PFSK-1 (cell line): ENCODE data around the gene IQGAP3.

Source experiments
- FOXP2 ChIP-seq: optimal IDR thresholded peaks from 2 replicates; pipeline ENCODE3; 2011; ENCODE audit warnings: borderline replicate concordance, control low read depth, inconsistent platforms; ENCODE audit not compliant: insufficient read depth; ENCODE audit errors: extremely low read length, extremely low read depth
- POLR2AphosphoS5 ChIP-seq: IDR thresholded peaks from 2 replicates; pipeline ENCODE4 v1.6.1; 2012; ENCODE audit warnings: low read depth, mild to moderate bottlenecking, control low read depth, low read length, moderate library complexity
- SIN3A ChIP-seq: IDR thresholded peaks from 2 replicates; pipeline ENCODE4 v1.6.1; 2012; ENCODE audit warnings: mild to moderate bottlenecking, low read length, moderate library complexity, borderline replicate concordance; ENCODE audit not compliant: insufficient read depth
- TAF1 ChIP-seq: IDR thresholded peaks from 2 replicates; pipeline ENCODE4 v1.6.1; 2012; ENCODE audit warnings: low read length, control low read depth, borderline replicate concordance; ENCODE audit not compliant: insufficient read depth
- TF ChIP-seq, protein P1 (sequence below), 2 experiments: IDR thresholded peaks; 2 replicates each; pipeline versions ENCODE4 v1.6.1 to v1.8.0; 2011 to 2012; ENCODE audit warnings: low read depth in 2 of 2, low read length in 2 of 2, control low read depth in 1 of 2, inconsistent platforms in 1 of 2, mild to moderate bottlenecking in 1 of 2, moderate library complexity in 1 of 2; ENCODE audit not compliant: insufficient read depth in 1 of 2

Gene IQGAP3

DNA sequence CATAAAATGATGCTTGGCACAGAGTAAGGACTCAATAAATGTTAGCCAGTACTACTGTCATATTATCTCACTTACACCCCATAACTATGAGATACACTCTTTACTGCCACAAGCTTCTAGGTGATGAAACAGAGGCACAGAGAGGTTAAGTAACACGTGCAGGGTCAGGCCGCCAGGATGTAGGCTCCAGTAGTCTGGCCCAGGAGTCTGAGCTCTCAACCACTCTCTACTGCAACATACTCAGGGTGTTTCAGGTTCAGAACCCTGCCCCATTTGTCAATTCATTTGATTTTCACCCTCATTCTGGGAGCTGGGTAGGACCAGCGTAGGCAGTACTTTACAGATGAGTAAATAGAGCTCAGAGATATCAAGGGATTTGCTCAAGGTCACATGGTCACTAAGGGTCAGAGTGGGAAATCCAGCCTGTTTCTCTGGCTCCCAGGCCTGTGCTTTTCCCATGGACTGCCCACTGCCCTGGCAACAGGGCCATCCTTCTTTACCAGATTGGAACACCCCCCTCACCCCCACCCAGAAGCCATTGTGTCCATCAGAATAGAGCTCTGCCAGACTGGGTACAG lies 21.2 kb downstream of the IQGAP3 start:
- TF ChIP-seq, protein P1, sequence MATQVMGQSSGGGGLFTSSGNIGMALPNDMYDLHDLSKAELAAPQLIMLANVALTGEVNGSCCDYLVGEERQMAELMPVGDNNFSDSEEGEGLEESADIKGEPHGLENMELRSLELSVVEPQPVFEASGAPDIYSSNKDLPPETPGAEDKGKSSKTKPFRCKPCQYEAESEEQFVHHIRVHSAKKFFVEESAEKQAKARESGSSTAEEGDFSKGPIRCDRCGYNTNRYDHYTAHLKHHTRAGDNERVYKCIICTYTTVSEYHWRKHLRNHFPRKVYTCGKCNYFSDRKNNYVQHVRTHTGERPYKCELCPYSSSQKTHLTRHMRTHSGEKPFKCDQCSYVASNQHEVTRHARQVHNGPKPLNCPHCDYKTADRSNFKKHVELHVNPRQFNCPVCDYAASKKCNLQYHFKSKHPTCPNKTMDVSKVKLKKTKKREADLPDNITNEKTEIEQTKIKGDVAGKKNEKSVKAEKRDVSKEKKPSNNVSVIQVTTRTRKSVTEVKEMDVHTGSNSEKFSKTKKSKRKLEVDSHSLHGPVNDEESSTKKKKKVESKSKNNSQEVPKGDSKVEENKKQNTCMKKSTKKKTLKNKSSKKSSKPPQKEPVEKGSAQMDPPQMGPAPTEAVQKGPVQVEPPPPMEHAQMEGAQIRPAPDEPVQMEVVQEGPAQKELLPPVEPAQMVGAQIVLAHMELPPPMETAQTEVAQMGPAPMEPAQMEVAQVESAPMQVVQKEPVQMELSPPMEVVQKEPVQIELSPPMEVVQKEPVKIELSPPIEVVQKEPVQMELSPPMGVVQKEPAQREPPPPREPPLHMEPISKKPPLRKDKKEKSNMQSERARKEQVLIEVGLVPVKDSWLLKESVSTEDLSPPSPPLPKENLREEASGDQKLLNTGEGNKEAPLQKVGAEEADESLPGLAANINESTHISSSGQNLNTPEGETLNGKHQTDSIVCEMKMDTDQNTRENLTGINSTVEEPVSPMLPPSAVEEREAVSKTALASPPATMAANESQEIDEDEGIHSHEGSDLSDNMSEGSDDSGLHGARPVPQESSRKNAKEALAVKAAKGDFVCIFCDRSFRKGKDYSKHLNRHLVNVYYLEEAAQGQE (IDR thresholded peaks at IDR 0.05; ENCODE audit: insufficient read depth in 1 of 2, low read depth in 2 of 2, low read length in 2 of 2), result no peak
- TF ChIP-seq FOXP2 (no peak), SIN3A (no peak), POLR2AphosphoS5 (no peak), TAF1 (no peak)

GRCh38 chr1:156550346-156550745 lies 22.0 kb downstream of the IQGAP3 start:
- TF ChIP-seq POLR2AphosphoS5 (no peak), TAF1 (no peak)

- TF ChIP-seq, protein P1 (IDR thresholded peaks at IDR 0.05; ENCODE audit: insufficient read depth in 1 of 2, low read depth in 2 of 2, low read length in 2 of 2), result no peak
- TF ChIP-seq POLR2AphosphoS5 (no peak), SIN3A (no peak), TAF1 (no peak), FOXP2 (no peak)
Observed at GRCh38 chr1:156549831-156550230, 22.5 kb downstream of the IQGAP3 start.

DNA sequence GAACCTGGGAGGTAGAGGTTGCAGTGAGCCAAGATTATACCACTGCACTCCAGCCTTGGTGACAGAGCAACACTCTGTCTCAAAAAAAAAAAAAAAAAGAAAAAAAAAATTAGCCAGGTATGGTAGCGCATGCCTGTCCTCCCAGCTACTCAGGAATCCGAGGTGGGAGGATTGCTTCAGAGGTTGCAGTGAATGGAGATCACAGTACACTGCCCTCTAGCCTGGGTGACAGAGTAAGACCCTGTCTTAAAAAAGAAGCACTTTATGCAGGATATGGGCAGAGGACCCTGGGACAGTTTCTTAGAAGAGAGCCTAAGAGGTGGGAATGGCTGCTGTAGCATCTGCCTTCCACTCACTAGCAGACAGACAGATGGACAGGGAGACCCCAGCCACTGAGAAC lies 23.0 kb downstream of the IQGAP3 start:
- TF ChIP-seq TAF1, result no peak
- TF ChIP-seq, protein P1 (IDR thresholded peaks at IDR 0.05; ENCODE audit: insufficient read depth in 1 of 2, low read depth in 2 of 2, low read length in 2 of 2), result no peak
- no peak for TF ChIP-seq FOXP2
- TF ChIP-seq POLR2AphosphoS5, result no peak
- no peak for TF ChIP-seq SIN3A

DNA sequence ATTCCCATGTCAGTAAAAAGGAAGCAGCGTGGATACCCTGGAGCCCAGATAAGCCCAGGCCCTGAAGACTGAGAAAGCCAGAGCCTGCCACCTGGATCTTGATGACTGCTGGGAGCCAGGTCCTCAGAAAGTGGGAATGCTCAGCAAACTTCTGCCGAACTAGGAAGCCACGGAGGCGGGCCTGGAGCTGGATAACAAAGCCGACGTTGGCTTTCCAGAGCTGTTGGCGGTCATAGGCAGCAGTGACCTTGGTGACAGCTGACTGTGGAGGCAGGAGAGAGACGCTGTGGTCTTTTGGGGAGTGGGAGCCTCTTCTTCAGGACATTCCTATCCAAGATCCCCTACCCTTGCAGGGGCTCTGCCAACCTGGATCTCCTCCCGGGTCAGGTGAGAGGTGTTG lies 24.4 kb downstream of the IQGAP3 start:
- TF ChIP-seq TAF1 (no peak), POLR2AphosphoS5 (no peak), FOXP2 (no peak), SIN3A (no peak)
- TF ChIP-seq, protein P1 (IDR thresholded peaks at IDR 0.05; ENCODE audit: insufficient read depth in 1 of 2, low read depth in 2 of 2, low read length in 2 of 2), result no peak
